DMS 273 (cell line): ENCODE results near the gene PKN1.

Source experiments
- DNase-seq: peaks from one replicate; lab custom pipeline; 2025; ENCODE audit not compliant: unreplicated experiment; lab: John Stamatoyannopoulos, UW

PKN1 gene

DNA sequence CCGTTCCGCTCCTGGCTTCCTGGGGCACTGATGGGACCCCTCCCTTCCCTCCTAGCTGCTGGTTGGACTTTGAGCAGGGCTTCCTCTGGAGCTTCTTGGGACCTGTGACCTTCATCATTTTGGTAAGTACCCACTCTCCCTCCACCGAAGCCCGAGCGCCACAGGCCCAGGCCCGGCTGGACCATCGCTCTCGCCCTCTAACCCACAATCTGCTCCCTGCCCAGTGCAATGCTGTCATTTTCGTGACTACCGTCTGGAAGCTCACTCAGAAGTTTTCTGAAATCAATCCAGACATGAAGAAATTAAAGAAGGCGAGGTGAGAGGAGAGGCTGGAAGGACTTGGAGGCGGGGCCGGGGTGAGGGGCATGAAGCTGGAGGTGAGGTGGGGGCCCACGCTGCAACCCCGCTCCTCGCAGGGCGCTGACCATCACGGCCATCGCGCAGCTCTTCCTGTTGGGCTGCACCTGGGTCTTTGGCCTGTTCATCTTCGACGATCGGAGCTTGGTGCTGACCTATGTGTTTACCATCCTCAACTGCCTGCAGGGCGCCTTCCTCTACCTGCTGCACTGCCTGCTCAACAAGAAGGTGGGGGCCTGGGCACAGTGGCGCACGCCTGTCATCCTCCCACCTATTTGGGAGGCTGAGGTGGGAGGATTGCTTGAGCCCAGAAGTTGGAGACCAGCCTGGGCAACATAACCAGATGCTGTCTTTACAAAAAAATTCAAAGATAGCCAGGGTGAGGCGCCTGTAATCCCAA lies 26.3 kb upstream of the PKN1 start:
- DNase-seq = no peak

DNA sequence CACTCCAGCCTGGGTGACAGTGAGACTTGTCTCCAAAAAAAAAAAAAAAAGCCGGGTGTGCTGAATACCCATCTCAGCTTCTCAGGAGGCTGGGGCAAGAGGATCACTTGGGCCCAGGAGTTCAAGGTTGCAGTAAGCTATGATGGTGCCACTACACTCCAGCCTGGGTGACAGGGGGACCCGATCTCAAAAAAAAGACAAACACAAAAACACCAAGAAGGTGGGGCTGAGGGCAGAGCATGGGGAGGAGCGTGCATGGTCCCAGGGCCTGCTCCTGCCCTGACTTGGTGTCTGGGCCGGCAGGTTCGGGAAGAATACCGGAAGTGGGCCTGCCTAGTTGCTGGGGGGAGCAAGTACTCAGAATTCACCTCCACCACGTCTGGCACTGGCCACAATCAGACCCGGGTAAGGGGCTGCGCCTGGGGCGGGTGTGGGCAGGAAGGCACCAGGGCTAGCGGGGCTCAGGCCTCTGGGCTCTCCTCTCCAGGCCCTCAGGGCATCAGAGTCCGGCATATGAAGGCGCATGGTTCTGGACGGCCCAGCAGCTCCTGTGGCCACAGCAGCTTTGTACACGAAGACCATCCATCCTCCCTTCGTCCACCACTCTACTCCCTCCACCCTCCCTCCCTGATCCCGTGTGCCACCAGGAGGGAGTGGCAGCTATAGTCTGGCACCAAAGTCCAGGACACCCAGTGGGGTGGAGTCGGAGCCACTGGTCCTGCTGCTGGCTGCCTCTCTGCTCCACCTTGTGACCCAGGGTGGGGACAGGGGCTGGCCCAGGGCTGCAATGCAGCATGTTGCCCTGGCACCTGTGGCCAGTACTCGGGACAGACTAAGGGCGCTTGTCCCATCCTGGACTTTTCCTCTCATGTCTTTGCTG lies 25.3 kb upstream of the PKN1 start:
- no peak for DNase-seq

DNA sequence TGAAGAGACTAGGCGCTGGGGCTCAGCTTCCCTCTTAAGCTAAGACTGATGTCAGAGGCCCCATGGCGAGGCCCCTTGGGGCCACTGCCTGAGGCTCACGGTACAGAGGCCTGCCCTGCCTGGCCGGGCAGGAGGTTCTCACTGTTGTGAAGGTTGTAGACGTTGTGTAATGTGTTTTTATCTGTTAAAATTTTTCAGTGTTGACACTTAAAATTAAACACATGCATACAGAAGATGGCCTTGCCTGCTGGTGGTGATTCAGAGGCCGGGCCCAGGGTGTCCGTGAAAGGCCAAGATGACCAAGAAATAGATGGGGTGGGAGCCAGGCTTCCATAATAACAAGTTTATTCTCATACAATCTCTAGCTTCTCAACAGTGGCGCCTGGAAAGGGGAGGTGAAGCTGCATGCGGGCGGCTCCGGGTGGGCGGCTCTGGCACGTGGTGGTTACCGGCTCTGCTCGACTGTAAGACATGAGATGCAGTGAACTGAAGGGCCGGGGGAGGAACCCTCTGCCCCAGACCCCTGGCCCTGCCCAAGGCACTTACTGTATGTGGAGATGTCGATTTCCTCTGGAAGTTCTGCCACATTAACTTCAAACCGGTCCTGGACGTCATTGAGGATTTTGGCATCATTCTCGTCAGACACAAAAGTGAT lies 24.5 kb upstream of the PKN1 start:
- DNase-seq = peak; percentile 38

DNA sequence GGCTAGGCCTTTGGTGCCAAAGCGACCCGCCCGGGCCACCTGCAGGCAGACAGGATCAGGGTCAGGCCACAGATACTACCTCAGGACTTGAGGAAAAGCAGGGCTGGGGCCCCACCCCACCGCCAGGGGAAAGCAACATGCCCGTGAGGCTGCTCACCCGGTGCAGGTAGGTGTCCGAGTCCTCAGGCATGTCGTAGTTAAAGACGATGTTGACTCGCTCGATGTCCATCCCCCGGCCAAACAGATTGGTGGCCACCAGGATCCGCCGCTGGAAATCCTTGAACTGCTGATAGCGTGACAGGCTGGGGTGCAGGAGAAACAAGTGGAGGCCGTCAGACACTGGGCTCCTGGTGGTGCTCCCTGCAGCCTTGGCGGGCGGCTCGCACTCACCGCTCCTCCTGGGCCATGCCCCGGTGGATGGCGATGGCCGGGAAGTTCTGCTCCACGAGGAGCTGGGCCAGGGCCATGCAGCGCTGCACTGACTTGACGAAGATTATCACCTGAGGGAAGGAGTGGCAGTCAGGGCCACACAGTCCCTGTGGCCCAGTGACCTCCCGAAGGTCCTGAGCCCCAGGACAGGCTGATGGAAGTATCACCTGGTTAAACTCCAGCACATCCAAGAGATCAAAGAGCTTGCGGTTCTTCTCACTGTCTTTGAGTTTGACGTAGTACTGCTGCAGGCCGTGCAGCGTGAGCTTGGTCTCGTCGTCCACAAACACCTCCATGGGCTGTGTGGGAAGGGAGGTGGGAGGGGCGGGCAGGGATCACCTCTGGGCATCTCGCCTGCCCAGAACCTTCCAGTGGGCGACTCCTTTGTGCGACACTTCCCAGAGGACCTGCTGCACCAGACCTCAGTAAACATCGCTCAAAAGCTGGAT lies 23.7 kb upstream of the PKN1 start:
- DNase-seq = no peak

DNA sequence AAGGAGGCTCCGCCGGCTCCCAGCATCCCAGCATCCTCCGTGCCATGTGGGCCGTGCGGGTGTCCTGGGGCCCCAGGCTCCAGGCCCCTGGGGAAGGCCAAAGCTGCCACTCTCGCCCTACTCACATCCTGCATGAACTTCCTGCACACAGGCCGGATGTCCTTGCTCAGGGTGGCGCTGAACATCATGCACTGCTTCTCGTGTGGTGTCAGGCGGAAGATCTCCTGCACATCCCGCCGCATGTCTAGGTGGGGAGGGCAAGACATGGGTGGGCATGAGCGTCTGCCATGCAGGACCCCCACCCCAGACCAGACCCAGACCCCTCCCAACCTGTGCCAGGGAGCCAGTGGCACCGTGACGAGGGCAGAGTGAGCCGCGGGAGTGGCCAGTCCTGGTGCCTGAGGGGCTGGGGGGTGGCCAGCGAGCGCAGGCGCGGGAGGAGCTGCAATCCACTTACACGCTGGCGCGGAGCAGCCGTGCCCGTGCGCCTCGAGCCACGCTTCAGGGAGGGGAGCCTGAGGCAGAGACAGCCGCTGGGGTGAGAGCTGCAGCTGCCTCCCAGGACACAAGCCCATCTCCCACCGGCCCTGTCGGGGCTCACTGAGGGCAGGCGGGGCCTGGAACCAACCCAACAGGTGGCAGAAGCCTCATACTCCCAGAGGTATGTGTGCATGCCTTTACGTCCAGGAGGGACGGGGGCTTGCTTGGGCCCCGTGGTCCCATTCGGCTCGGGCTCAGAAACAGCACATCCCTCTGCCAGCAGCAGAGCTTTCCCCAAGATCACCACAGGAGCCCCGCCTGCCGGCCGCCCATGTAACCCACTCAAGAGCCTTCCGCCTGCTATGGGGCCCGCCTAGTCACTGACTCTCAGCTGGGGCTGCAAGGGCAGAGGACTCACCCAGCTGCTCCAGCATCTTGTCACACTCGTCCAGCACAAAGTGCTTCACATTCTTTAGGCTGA lies 22.7 kb upstream of the PKN1 start:
- no peak for DNase-seq

DNA sequence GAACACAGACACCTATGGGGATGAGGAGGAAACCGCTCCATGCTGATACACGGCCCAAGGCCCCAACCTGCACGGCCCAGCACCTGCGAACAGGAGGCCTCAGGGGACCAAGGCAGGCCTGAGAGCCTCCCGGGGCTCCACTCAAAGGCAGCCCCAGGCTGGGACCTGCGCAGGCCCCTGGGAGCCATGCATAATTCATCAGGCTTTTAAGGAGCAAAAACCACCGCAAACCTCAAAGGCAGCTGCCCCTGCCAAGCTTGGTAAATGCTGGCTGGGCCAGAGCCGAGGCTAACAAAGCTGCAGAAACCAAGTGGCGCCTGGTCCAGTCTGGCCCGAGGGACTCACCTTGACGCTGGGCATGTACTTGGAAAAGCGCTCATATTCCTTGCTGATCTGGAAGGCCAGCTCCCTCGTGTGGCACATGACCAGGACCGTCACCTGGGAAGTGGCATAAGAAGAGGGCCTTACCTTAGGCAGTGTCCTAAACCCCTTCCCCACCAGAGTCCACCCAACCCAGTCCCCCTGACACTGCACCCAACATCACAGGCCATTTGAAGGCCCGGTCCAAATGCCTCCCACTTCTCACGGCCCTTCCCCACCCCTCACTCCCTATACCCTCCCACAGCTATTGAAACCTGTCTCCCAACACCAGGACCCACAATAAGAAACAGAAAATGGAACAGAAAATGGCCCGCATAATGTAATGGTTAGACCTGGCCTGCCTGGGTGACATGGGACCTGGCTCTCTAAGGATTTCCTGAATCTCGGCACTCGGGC lies 21.8 kb upstream of the PKN1 start:
- no peak for DNase-seq

DNA sequence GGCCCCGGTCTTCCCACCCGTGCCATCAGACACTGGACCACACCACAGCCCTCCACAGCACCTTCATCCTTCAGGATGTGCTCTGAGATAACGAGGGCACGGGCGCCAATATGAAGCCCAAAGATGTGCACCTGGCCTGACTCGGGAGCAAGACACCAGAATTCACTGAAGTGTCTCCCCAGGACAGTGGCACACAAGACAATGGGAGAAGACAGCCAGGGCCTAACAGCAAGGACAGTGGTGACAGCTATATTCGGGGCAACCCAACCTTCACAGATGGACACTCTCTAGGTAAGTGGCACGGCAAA lies 21.2 kb upstream of the PKN1 start:
- no peak for DNase-seq

DNA sequence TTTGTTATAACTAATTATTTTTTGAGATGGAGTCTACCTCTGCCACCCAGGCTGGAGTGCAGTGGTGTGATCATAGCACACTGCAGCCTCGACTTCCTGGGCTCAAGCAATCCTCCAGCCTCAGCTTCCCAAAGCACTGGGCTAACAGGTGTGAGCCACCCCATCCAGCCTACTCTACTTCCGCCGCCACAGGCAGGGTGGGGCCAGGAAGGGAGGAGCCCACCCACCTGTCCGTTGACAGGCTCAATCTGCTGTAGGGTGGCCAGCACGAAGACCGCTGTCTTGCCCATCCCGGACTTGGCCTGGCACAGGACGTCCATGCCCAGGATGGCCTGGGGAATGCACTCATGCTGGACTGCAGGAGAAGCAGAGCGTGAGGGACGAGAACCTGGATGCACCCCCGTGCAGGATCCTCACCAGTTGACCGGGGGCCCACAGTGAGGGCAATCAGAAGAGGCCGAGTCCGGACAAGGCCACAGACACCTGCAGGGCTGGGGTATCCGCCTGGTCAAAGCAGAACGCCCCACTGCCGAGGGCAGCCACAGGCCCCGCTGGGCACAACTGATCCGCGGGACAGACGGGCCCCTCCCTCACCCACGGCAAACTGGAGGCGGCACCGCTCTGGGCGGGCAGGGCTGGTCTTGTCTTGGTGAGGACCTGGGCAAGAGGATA lies 20.6 kb upstream of the PKN1 start:
- no peak for DNase-seq

DNA sequence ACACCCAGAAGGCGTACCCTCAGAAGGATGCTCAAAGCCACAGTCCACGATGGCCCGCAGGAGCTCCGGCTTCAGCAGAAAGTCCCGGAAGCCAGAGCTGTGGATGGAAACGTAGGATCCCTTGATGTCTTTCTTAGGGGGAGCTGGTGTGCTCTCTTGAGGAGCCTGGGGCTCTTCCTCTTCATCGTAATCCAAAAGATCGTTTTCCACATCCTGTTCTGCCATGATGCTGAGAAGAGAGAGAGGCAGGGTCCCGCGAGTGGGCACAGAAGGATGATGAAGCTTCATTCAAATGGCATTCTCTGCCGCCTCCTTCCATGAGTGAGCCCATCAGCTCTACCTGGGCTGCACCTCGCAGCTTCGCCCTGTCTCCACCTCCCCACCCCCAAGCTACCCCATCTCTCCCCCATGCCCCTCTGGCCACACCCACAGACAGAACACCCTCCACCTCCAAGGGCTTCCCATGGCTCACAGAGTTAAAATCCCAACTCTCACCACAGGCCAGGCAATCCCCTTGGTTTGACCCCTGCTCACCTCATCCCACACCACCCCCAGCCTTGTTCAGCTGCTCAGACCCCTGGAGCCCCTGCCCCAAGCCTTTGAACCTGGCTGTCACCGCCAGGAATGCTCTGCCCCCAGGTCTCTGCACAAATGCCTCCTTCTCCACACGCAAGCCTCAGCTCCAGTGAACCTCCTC lies 20.0 kb upstream of the PKN1 start:
- DNase-seq = no peak

DNA sequence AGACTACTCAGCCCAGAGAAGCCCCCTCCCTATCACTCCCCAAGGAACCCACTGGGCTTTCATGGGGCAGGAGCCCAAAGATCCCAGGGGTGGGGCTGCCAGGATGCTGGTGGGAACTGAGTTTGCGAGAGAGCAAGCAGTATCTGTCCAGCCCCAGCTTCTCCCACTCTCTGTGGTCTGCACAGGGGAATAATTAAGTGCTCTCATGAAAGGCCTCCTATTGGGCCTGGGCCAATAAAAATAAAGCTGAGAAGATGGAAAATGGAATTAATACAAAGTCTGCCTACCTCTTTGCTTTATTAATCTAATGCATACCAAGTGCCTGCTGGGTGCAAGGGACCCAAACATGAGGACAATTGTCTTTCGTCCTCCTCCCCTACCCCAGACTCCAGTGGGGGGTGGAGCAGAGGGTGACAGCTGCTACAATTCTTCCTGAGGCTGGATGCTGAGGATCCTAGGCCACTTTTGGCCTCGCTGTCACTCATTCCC lies 19.4 kb upstream of the PKN1 start:
- DNase-seq = peak; percentile 48

DNA sequence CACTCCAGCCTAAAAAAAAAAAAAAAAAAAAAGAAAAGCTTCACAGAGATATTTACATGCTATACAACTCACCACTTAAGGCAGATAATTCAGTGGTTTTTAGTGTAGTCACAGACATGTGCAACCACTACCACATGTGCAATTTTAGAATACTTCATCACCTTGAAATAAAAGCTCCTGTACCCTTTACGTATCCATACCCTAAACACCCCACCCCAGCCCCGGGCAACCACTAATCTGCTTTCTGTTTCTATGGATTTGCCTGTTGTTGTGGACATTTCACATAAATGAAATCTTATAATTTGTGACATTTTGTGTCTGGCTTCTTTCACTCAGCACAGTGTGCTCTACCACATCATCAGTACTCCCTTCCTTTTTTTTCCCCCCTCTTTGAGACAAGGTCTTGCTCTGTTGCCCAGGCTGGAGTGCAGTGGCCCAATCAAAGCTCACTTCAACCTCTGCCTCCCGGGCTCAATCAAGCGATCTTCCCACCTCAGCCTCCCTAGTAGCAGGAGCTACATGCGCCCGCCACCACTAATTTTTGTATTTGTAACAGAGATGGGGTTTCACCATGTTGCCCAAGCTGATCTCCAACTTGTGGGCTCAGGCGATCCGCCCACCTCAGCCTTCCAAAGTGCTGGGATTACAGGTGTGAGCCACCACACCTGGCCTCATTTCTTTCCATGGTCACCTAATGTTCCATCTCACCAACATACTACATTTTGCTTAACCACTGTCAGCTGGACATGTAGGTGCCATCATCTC lies 18.0 kb upstream of the PKN1 start:
- no peak for DNase-seq

DNA sequence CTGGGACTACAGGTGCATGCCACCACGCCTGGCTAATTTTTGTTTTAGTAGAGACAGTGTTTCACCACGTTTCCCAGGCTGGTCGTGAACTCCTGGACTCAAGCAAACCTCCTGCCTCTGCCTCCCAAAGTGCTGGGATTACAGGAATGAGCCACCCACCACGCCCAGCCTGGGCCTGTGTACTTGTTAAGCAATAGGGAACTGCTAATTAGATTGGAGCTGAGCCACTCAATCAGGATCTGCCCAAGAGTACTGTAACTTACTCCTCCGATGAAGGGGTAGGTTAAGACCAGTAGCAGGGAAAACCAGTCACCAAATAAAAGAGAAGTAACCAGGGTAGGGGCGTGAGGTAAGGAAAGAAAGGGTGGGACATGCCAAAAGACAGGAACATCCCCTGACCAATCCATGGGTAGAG lies 16.3 kb upstream of the PKN1 start:
- peak; percentile 39 for DNase-seq

DNA sequence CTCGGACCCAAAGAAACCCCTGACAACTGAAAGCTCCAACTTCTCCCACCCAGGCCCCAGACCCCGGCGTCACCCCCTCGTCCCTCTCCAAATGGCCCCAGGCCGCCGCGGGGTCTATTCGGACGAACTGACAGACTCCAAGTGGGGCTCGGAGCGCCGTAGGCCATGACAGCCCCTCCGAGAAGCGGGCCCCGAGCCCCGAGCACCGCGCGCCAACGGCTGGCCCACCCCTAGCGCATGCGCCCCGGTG lies 14.3 kb upstream of the PKN1 start:
- no peak for DNase-seq

DNA sequence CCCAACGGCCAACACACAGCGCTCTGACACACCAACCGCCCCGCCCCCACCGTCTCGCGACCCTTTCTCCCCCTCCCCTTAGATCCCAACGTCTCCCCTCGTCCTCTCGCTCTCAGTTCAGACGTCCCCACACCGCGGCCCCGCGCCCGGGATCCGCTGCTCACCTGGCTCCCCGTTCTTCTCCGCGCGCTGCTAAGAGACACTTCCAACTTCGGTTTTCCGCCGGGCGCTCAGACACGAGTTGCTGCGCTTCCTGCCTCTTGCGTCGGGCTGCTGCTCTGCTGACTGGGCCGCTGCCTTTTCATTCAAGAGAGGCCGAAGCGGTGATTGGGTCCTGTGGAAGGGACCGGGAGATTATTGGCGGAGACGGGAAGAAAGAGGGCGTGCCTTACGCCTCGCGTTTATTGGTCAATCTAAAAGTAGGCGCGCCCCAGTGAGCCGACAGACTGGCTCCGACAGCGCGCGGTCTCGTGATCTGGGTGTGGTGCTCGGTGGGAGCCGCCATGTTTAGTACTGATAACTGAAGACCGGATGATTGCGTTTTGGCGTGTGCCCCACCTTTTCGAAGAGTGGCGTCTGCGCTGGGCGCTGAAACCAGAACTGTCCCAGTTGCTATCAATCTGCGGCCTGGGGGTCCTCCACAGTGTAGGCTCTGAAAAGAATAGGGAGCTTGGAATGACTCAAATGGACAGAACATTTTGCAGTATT lies 13.8 kb upstream of the PKN1 start, which contains the start of gene DDX39A:
DDX39A (minus strand) TSS at position 236 of the 708 bp plus-strand sequence. CDS start 6,121 bp downstream, outside the sequence.
- DNase-seq = peak; percentile 100

DNA sequence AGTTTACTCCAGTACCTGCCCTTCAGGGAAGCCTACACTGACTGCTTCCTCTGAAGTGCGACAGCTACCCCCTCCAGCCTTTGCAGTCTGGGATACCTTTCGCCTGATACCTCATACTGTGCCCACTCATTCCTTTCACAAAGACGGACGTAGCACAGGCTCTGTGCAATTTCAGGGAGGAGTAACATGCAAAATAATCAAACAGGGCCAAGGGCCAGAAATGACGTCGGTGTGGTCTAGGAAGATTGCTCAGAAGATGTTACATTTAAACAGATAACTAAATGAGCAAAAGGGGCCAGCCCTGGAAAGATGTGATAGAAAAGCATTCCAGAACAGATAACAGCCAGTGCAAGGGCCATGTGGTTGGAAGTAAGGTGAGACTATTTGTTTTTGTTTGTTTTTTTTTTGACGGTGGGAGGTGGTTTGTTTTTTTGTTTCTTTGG lies 7.4 kb upstream of the PKN1 start:
- DNase-seq = no peak

DNA sequence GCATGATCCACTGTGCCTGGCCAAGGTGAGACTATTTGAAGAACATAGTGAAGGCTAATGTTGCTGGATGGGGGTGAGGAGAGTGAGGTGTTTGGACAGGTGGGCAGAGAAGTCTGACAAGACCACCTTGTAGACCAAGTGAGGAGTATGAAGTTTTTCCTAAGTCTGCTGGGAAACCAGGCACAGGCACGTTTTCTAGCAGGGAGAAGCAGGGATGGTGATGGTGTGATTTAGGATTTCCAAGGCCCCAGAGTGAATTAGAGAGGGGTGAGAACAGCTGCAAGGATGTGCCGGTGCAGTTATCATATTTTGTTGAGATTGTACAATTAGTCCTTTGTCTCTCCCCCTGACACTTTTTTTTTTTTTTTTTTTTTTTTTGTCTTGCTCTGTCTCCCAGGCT lies 5.6 kb upstream of the PKN1 start:
- DNase-seq = no peak
